Globus pallidus (tissue), 1 donor: ENCODE results near the gene LRRC7.
"Not testable (repeated sequence)": the region's sequence is repeated elsewhere in the genome, so short reads cannot be mapped to it uniquely, and the experiment has no call there.

Experiments
- DNase-seq: peaks from one replicate; pipeline ENCODE4 v3.0.0-alpha.2; 2015; ENCODE audit warnings: low spot score

Gene LRRC7

DNA sequence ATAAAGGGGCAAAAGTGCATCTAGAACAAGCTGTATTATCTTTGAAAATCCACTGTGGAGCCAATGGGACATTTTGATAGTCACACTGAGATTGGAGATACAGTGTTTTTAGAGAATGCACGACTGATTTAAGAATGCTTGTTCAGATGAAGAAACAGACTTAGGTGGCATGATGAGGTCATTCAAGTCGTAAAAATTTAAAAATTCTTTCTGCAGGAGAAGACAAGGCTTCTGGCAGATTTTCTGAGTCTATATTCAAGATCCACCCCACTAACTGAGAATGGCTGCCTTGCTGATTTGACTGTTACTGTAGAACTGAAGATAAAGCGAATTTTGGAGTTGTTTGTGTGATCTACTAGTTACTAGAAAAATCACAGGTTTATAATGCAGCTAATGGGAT is 310.6 kb downstream of the LRRC7 start:
- DNase-seq, result no peak

DNA sequence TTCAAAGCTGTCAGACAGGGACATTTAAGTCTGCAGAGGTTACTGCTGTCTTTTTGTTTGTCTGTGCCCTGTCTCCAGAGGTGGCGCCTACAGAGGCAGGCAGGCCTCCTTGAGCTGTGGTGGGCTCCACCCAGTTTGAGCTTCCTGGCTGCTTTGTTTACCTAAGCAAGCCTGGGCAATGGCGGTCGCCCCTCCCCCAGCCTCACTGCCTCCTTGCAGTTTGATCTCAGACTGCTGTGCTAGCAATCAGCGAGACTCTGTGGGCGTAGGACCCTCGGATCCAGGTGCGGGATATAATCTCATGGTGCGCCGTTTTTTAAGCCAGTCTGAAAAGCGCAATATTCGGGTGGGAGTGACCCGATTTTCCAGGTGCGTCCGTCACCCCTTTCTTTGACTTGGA is 320.3 kb downstream of the LRRC7 start:
- not testable (repeated sequence) for DNase-seq

DNA sequence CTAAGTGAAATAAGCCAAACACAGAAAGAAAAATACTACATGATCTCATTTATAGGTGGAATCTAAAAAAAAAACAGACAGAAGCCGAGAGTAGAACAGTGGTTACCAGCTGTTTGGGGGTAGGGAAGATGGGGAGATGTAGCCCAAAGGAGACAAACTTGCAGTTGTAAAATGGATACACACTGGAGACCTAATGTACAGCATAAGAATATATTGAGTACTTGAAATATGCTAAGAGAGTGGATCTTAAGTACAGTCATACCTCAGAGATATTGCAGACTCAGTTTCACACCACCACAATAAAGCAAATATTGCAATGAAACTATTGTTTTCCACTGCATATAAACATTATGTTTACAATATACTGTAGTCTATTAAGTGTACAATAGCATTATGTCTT is 320.9 kb downstream of the LRRC7 start:
- no peak for DNase-seq

DNA sequence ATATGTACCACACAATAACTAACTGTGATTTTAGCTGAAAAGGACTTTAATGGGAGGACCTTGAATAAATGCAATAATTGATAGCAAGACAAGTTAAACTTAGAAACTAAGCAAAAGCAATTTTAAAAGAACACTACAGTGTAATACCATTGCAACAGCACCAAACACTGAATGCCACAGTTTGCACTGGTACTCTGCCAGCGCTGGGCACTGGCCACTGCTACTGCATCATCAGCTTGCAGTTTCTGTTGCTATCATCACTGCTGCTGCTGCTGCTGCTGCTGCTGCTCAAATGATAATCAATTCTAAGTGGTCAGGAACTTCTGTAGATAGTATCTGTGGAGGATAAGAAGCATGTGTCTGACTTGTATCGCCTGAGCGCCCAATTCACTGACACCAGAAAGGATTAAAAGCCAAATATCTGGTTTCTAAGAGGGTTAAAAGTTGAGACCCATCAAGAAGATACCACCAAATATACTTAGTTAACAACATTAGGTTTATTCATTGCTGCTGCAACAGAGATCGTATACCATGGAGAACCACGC is 330.8 kb downstream of the LRRC7 start:
- peak; percentile 43 for DNase-seq

DNA sequence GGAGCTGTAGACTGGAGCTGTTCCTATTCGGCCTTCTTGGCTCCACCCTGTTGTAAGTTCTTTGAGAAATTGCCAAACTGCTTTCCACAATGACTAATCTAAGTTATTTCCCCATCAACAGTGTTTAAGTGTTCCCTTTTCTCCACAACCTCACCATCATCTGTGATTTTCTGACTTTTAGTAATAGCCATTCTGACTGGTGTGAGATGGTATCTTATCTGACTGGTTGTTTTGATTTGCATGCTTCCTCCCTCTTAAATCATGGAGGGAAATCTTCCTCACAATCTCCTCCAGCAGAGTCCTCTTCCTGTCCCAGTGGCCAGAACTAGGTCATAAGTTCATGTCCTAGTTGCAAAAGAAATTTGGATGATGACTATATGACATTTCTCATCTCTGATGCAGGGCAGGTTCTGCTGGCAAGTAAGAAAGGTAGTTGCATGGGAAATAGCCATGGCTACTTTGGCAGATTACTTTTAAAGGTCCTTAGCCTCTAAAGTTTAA is 343.6 kb downstream of the LRRC7 start:
- no peak for DNase-seq

DNA sequence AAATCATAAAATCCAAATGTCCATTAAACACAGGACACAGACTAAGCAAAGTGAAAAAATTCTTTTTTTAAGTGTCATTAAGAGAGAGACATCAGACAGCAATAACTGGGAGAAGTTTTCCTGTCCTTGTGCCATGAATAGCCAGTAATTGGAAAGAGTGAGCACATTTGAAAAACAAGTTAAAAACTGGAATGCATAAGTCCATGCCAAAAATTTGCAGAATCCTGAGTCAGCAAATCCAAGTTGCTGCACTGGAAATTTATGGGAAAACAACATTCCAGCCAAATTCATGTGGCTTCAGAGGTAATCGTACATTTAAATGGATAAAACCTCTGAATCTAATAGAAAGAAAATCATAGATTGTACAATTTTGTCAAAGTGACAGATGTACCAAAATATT is 346.3 kb downstream of the LRRC7 start:
- no peak for DNase-seq

DNA sequence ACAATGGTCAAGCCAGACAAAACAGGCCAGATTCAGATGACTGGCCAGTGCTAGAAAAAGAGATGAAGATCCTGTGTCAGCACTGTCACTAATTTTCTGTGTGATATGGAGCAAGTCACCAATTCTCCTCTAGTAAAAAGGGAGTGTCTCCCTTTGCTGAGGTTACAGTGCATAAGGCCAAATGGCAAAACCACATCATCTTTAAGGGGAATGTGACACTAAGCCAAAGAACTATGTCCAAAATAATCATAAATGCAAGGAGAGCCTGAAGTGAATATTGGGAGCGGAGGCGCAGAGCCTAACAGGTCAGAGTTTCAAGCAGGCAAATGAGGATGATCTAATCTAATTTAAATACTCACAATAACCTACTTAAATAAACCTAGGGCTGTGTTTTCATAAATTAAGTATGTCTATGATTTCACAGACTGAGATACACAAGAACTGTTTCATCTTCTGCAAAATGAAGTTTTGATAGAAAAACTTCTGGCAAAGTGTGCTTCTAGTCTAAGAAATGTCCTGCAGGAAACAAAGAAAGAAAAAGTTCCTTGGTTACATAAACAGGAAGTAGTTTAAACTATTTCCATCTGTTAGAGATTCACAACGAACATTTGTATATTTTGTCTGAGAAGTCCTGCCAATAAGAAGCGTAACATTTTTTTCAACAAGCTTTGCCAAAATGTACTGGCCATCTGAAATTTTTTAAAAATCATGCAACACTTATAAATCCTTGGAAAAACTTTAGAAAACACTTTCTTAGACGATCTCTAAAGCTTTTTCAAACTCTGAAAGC is 347.4 kb downstream of the LRRC7 start:
- no peak for DNase-seq

DNA sequence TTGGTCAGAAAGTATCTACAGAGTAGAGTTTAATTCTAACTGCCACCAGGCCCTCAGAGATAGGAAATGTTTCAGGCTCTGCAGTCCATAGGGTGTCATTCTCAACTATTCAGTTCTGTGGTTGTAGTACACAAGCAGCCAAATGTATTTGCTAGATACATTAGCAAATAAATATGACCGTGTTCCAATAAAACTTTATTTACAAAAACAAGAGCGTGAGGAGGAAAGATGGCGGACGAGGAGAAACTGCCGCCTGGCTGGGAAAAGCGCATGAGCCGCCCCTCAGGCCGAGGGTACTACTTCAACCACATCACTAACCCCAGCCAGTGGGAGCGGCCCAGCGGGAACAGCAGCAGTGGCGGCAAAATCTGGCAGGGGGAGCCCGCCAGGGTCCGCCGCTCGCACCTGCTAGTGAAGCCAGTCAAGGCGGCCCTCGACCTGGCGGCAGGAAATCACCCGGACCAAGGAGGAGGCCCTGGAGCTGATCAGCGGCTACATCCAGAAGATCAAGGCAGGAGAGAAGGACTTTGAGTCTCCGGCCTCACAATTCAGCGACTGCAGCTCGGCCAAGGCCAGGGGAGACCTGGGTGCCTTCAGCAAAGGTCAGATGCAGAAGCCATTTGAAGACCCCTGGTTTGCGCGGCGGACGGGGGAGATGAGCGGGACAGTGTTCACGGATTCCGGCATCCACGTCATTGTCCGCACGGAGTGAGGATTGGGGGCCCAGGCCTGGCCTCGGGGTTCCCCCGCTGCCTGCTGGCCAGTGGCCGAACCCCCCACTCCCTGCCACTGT is 351.6 kb downstream of the LRRC7 start:
- no peak for DNase-seq

DNA sequence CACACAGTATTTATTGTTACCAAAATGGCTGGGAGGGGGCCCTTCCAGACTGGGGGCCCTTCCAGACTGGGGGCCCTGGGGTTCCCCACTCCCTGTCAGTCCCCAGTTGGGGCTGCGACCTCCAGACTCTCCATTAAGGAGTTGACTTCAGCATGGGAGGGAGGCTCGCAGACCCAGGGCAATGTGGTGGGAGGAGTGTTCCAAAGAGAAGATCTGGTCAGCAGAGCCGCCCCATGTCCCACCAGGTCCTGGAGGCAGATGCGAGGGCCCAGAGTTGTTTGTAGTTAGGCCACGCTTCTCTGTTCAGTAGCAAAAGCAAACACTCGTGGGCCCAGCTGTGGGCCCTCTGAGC is 352.2 kb downstream of the LRRC7 start:
- no peak for DNase-seq

DNA sequence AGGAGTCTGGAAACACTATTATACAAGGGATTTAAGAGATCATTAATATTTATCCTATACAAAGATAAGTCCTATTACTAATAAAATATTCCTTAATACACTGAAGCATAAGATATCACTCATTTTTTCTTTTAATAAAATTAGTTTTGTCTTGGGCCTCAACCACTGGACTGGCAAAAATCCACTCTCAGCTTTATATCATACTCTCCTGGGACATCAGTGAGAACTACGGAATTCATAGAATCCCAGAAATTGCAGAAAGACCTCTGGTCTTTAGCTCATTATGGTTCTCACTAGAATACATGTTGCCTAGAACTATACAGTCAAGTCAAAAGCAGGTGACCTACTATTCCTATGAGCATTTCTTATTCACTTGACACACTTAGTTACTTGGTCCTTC is 352.7 kb downstream of the LRRC7 start:
- DNase-seq, result no peak

DNA sequence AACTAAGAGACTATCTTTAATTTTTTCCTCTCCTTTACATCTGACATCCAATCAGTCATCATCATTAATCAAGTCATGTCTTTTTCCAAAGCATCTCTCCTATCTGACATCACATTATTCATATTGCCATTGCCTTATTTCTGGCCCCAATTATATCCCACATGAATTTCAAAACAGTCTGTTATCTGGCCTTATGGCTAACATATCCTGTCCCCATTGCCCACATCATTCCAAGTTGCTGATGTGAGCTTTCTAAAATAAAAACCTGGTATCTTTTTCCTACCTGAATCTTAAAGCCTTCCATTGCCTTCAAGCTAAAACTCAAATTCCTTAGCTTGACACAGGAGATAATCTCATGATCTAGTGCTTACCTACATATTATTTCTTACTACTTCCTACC is 353.8 kb downstream of the LRRC7 start:
- no peak for DNase-seq

DNA sequence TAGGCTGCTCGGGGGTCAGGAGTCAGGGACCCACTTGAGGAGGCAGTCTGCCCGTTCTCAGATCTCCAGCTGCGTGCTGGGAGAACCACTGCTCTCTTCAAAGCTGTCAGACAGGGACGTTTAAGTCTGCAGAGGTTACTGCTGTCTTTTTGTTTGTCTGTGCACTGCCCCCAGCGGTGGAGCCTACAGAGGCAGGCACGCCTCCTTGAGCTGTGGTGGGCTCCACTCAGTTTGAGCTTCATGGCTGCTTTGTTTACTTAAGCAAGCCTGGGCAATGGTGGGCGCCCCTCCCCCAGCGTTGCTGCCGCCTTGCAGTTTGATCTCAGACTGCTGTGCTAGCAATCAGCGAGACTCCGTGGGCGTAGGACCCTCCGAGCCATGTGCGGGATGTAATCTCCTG is 360.5 kb downstream of the LRRC7 start:
- DNase-seq, result not testable (repeated sequence)

DNA sequence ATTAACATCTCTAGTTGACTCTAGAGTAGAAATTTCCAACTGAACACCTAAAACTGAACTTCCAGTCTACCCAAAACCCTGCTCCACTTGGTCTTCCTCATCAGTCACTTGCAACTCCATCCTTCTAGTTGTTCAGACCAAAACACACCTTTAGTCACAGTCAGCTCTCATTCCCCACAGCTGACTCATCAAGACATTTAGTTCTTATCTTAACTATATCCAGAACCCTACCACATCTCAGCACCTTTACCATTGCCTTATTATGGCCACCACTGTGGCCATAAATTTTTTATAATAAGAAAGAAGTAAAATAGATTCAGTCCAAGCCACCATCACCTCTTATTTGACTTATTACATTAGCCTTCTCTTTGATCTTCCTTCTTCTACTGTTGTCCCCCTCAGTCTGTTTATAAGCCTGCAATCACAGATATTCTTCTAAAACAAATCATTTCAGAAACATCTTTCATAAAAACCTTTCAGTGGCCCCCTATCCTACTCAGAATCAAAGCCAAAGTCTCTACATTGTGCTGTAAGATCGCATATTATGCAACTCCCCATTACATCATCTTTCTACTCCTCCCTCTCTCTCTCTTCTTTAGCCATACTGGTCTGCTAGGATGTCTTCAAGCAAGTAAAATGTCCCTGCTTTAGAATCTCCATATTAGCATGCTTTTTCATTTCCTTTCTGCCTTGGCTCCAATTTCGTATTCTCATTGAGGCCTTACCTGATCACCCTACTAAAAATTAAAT is 361.8 kb downstream of the LRRC7 start:
- DNase-seq, result no peak

DNA sequence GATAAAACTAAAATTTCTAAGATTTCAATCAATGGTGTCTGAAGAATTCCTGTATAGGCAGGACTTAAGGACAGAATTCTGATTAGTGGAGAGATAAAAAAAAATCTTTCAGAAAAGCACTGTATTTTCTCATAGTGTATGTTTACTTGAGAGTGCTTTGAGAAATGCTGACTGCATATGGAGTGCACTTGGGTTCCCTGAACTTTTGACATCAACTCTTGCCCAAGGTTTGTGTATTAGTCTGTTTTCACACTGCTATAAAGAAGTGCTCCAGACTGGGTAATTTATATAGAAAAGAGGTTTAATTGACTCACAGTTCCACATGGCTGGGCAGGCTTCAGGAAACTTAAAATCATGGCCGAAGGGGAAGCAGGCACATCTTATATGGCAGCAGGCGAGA is 362.7 kb downstream of the LRRC7 start:
- no peak for DNase-seq

DNA sequence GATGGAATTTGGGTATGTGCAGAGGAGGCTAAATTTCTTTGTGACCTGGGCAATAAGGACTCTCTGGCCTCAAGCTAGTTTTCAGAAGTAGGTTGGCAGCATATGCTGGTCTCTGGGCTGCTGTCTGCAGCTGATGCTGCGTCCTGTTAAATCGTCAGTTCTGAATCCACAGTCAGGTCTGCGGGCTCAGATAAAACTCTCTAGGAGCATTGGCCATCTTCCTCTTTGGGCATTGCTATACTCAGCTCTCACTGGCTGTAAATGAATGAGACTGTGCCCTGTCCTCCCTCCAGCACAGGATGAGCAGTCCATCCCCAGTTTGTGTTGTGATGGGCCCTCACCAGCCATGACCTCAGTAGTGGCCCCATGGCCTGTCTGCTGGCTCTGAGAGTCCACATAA is 365.0 kb downstream of the LRRC7 start:
- no peak for DNase-seq

DNA sequence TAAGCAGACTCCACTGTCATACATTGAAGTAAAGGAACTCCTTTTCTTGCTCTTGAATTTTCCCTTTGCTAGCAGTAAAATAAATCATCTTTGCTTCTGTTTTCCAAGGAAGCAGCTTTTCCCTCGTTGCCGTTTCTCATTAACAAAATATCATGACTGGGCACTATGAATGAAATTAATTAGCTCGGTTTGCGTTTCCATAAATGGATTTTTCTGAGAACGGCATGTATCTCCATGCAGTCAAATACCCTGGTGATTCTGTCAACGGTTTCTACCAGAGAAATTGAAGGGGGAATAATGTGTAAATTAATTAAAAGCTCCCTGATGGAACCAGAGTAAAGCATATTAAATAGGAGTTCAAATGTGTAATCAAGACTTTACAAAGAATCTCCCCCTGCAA is 372.5 kb downstream of the LRRC7 start:
- DNase-seq, result no peak

DNA sequence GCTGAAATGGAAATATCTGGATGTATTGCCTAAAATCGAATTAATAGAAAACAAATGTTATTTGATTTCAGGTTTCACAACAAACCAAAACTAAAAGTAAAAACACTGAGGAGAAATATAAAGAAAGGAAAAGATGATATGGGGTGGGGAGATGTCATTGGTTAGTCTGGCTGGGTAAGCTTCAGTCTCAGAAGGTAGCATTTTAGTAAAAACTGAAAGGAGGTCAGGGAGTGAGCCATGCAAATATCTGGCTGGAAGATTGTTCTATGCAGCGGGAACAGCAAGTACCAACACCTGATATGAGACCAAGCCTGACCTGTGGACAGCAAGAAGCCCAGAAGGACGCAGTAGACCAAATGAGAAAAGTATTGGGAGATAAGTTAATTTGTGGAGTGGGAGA is 373.1 kb downstream of the LRRC7 start:
- no peak for DNase-seq

DNA sequence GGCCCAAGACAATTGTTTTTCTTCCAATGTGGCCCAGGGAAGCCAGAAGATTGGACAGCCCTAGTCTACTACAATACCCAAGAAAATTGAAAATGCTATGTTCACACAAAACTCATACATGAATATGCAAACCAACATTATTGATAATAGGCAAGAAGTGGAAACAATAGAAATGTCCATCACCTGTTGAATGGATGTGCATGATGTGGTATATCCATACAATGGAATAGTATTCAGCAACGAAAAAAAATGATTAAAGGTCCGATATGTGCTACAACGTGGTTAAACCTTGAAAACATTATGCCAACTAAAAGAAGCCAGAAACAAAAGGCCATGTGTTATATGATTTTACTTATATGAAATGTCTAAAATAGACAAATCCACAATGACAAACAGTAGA is 375.3 kb downstream of the LRRC7 start:
- no peak for DNase-seq

DNA sequence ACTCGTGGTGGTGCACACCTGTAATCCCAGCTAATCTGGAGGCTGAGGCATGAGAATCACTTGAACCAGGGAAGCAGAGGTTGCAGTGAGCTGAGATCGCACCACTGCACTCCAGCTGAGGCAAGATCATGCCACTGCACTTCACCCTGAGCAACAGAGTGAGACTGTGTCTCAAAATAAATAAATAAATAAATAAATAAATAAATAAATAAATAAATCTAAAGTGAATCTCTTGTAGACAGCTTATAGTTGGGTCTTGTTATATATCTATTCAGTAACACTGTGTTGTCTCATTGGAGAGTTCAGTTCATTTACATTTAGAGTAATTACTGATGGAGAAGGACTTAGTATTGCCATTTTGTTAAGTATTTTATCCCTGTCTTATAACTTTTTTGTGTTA is 379.2 kb downstream of the LRRC7 start:
- DNase-seq, result no peak

DNA sequence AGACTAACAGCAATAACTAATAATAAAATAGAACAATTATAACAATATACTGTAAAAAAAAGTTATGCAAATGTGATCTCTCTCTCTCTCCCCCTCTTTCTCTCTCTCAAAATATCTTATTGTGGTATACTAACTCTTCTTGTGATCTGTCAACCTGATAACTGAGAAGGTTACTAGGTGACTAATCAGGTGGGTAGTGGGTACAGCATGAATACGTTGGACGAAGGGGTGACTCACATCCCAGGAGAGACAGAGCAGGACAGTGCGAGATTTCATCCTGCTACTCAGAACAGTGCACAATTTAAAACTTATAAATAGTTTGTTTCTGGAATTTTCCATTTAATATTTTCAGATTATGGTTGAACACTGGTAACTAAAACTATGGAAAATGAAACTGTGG is 380.1 kb downstream of the LRRC7 start:
- no peak for DNase-seq

DNA sequence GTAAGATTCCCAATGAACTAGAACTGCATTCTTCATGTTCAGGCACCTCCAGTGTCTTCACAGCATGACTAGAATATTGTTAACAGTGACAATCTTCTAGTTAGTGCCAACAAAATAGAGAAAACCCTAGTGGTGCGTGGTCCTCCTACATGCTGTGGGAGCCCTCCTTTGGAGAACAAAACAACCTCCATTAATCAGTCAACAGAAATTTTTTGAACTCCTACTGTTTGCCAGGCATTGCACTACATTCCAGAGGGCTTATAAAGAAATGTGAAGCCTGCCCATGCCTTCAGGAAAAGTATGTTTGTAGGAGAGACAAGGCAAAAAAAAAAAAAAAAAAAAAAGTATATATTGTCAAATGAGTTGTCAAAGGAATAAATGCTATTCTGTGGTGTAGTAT is 385.0 kb downstream of the LRRC7 start:
- DNase-seq, result no peak

DNA sequence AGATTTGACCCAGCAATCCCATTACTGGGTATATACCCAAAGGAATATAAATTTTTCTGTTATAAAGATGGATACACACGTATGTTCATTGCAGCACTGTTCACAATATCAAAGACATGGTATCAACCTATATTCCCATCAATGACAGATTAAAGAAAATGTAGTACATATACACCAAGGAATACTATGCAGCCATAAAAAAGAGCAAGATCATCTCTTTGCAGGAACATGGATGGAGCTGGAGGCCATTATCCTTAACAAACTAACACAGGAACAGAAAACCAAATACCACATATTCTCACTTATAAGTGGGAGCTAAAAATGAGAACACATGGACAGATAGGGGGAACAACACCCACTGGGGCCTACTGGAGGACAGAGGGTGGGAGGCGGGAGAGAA is 394.7 kb downstream of the LRRC7 start:
- not testable (repeated sequence) for DNase-seq
